CD4-positive, alpha-beta T cell (primary cell): Measurements from ENCODE around the gene SPACA9. TPM values are rescaled to one million over a fixed set of nuclear protein-coding genes. Genes with fewer than 3 reads are reported as not detected.

Source experiments
- ATAC-seq: fragments of 200-7000 bp; cut with Tn5 transposase; one replicate; pipeline ENCODE4 v1.10.0; 2022; ENCODE audit warnings: mild to moderate bottlenecking; ENCODE audit not compliant: poor library complexity
- CTCF ChIA-PET: fragments of 350-600 bp; sonication (Branson Sonifier 250); formaldehyde crosslinking; loops from one replicate; lab custom pipeline; 2021; ENCODE audit warnings: antibody characterized with exemption, inconsistent platforms; lab: Charles Lee
- POLR2A ChIA-PET: fragments of 350-600 bp; sonication (Branson Sonifier 250); formaldehyde crosslinking; loops from one replicate; lab custom pipeline; 2021; ENCODE audit warnings: antibody characterized with exemption, inconsistent platforms; lab: Charles Lee
- DNase-seq, 14 experiments: peaks; one replicate each; pipeline ENCODE4 v3.0.0-alpha.2; 2013 to 2020; ENCODE audit warnings: mixed read lengths in 2 of 14
- H3K27ac ChIP-seq, 2 donors: one replicate each; pipeline versions ENCODE4 v1.5.1 to v1.7.0; 2013; ENCODE audit warnings: low read length in 2 of 2, low read depth in 1 of 2, mild to moderate bottlenecking in 1 of 2
- H3K27me3 ChIP-seq, 2 experiments: 1 replicate in 1 of 2; 2 replicates in 1 of 2; pipeline versions ENCODE4 v1.6.1 to v1.7.0; 2013; ENCODE audit warnings: low read length in 2 of 2, control low read depth in 1 of 2, mild to moderate bottlenecking in 1 of 2, moderate library complexity in 1 of 2; ENCODE audit not compliant: insufficient read depth in 2 of 2, control insufficient read depth in 1 of 2
- H3K36me3 ChIP-seq: one replicate; pipeline ENCODE4 v1.6.1; 2013; ENCODE audit warnings: low read length, control low read depth; ENCODE audit not compliant: insufficient read depth
- H3K4me1 ChIP-seq: one replicate; pipeline ENCODE4 v1.6.1; 2013; ENCODE audit warnings: low read length, control low read depth; ENCODE audit not compliant: insufficient read depth
- H3K4me3 ChIP-seq: one replicate; pipeline ENCODE4 v1.5.1; 2013; ENCODE audit warnings: mild to moderate bottlenecking, low read length, moderate library complexity
- H3K9me3 ChIP-seq, 2 experiments: 1 replicate in 1 of 2; 2 replicates in 1 of 2; pipeline versions ENCODE4 v1.6.1 to v1.7.0; 2013; ENCODE audit warnings: low read length in 2 of 2, mild to moderate bottlenecking in 2 of 2, control low read depth in 1 of 2, moderate library complexity in 1 of 2; ENCODE audit not compliant: control insufficient read depth in 1 of 2, insufficient read depth in 1 of 2
- H3K27ac Mint-ChIP-seq: one replicate; pipeline ENCODE4 v1.8.0; 2020; ENCODE audit warnings: mixed read lengths
- H3K27me3 Mint-ChIP-seq: one replicate; pipeline ENCODE4 v1.8.0; 2021; ENCODE audit warnings: mixed read lengths
- H3K36me3 Mint-ChIP-seq: one replicate; pipeline ENCODE4 v1.8.0; 2021; ENCODE audit warnings: low read depth, mixed read lengths
- H3K4me1 Mint-ChIP-seq: one replicate; pipeline ENCODE4 v1.8.0; 2021; ENCODE audit warnings: low read depth, mixed read lengths
- H3K4me3 Mint-ChIP-seq: one replicate; pipeline ENCODE4 v1.8.0; 2020; ENCODE audit warnings: mild to moderate bottlenecking, mixed read lengths
- H3K9me3 Mint-ChIP-seq: one replicate; pipeline ENCODE4 v1.8.0; 2020; ENCODE audit warnings: mixed read lengths
- CTCF ChIP-seq: fragments of 200-600 bp; IDR thresholded peaks from one replicate; pipeline ENCODE4 v1.8.0; 2022; ENCODE audit warnings: antibody characterized with exemption, mild to moderate bottlenecking
- intact Hi-C, 2 experiments: fragments of 100-400 bp; cut with DNase I in 1 of 2; cut with micrococcal nuclease in 1 of 2; formaldehyde crosslinking; loops; one replicate each; pipeline versions ENCODE4 v1.15.1 to v1.9.0; 2023 to 2025; cut with DNase I, micrococcal nuclease
- total RNA-seq, 174 experiments: library from RNA in 2 of 174; stranded (reverse) in 2 of 174; gene quantifications; one replicate each; pipeline ENCODE4 v1.2.3 and lab custom pipeline; 2021 to 2026

The SPACA9 gene
- total RNA-seq, 2 experiments from 2014 or later, result 0.52 to 0.92 TPM

- peaks cover 15% of the 10 kb centered on the region for H3K4me1 Mint-ChIP-seq
- intact Hi-C loops, result no loop called here
- no peak overlapping the region for H3K27ac Mint-ChIP-seq
- no peak for TF ChIP-seq CTCF
- CTCF ChIA-PET, result no interaction called here
- H3K4me3 Mint-ChIP-seq, result no peak overlapping the region
- peaks cover 49% of the 10 kb centered on the region for H3K36me3 ChIP-seq
- POLR2A ChIA-PET, result no interaction called here
- ATAC-seq, result no peak
- H3K27ac ChIP-seq, result no peak overlapping the region
- peaks cover 16% of the 10 kb centered on the region for H3K4me1 ChIP-seq
- H3K27me3 ChIP-seq, result no peaks in the 10 kb centered on the region
- DNase-seq, result no peak
- H3K36me3 Mint-ChIP-seq, result peaks cover 68% of the 10 kb centered on the region
- H3K4me3 ChIP-seq, result no peak overlapping the region
- H3K27me3 Mint-ChIP-seq, result no peaks in the 10 kb centered on the region
- H3K9me3 Mint-ChIP-seq, result no peaks in the 10 kb centered on the region
- H3K9me3 ChIP-seq, result no peaks in the 10 kb centered on the region
These were observed 33.4 kb downstream of the SPACA9 start for GRCh38 chr9:132912131-132912530.

- CTCF ChIA-PET, result interaction anchor here (0.6 kb wide), 1 partner anchor 15 kb away, joined by 3 read pairs; no protein-coding TSS in a partner anchor
- TF ChIP-seq CTCF, result no peak
- H3K27me3 Mint-ChIP-seq, result no peaks in the 10 kb centered on the region
- intact Hi-C loops, result no loop called here
- no peaks in the 10 kb centered on the region for H3K9me3 ChIP-seq
- POLR2A ChIA-PET, result no interaction called here
- no peak overlapping the region for H3K4me3 Mint-ChIP-seq
- no peak overlapping the region for H3K27ac ChIP-seq
- no peaks in the 10 kb centered on the region for H3K9me3 Mint-ChIP-seq
- no peaks in the 10 kb centered on the region for H3K27me3 ChIP-seq
- peaks cover 66% of the 10 kb centered on the region for H3K36me3 ChIP-seq
- DNase-seq (no peak), ATAC-seq (no peak)
- no peak overlapping the region for H3K4me3 ChIP-seq
- H3K36me3 Mint-ChIP-seq, result peaks cover 84% of the 10 kb centered on the region
- H3K27ac Mint-ChIP-seq, result no peak overlapping the region
- H3K4me1 ChIP-seq, result no peaks in the 10 kb centered on the region
- H3K4me1 Mint-ChIP-seq, result no peaks in the 10 kb centered on the region
These were observed 36.2 kb downstream of the SPACA9 start for GRCh38 chr9:132914924-132915323.

GRCh38 chr9:132919614-132920268 is 41.0 kb downstream of the SPACA9 start:
- DNase-seq, result no peak
- Mint-ChIP-seq H3K27me3 (no peaks in the 10 kb centered on the region), H3K36me3 (peaks cover 98% of the 10 kb centered on the region)

More at GRCh38 chr9:132919614-132920268, 41.0 kb downstream of the SPACA9 start:
- no peaks in the 10 kb centered on the region for H3K9me3 Mint-ChIP-seq
- Histone ChIP-seq H3K4me3 (no peak overlapping the region), H3K27me3 (no peaks in the 10 kb centered on the region), H3K36me3 (peaks cover 85% of the 10 kb centered on the region), H3K9me3 (no peaks in the 10 kb centered on the region), H3K27ac (no peak overlapping the region), H3K4me1 (no peaks in the 10 kb centered on the region)
- H3K27ac Mint-ChIP-seq, result no peak overlapping the region
- H3K4me3 Mint-ChIP-seq, result no peak overlapping the region
- no peak for ATAC-seq
- H3K4me1 Mint-ChIP-seq, result no peaks in the 10 kb centered on the region
- ChIA-PET POLR2A (no interaction called here), CTCF (interaction anchor here (1.6 kb wide), 1 partner anchor 18 kb away, joined by 6 read pairs; no protein-coding TSS in a partner anchor)
- intact Hi-C loops, result loop anchor here in 1 of 2 experiments (5.0 kb wide), 1 partner anchor 53 kb away; no protein-coding TSS in a partner anchor
- no peak for TF ChIP-seq CTCF
